Fibroblast of mammary gland (primary cell): ENCODE data around the gene NR1D1.

Experiments
- DNase-seq: peaks from one replicate; pipeline ENCODE4 v3.0.0-alpha.2; 2010; ENCODE audit warnings: low read depth
- H3K4me3 ChIP-seq: 2 replicates; pipeline ENCODE4 v1.5.1; 2011; ENCODE audit warnings: low read depth, mild to moderate bottlenecking, low read length, moderate library complexity; ENCODE audit not compliant: control insufficient read depth
- CTCF ChIP-seq: conservative IDR thresholded peaks from 2 replicates; pipeline ENCODE4 v1.5.1; 2011; ENCODE audit warnings: low read depth, low read length, inconsistent platforms; ENCODE audit not compliant: control insufficient read depth, insufficient read depth

The NR1D1 gene

DNA sequence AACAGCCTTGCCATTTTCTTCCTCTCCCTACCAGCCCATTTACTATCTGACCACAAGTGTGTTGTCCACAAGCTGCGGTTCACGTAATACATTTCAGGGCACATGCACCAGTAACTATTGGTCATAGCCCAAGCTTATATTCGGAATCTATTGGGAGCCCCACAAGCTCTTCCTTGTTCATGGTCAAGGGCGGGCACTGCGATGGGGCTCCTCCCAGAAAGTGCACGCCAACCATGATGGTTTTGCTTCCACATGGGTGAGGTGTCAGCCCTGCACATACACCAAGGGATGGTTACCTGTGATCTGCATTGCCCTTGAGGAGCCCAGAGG, 25.6 kb downstream of the NR1D1 start:
- TF ChIP-seq CTCF: no peak
- no peak overlapping the region for H3K4me3 ChIP-seq
- DNase-seq: peak; percentile 60

DNA sequence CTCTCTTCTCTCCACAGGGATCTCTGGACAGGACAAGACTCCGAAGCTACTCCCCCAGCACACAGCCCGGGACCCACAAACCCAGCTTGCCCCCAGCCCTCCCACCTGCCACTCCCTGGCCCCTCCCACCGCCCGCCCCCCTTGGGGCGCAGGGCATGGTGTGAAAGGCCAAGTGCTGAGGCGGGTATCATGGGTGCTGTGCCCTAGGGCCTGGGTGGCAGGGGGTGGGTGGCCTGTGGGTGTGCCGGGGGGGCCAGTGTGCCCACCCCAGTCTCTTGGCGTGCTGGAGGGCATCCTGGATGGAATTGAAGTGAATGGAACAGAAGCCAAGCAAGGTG, 26.2 kb downstream of the NR1D1 start:
- TF ChIP-seq CTCF: no peak
- no peak for DNase-seq
- H3K4me3 ChIP-seq: no peak overlapping the region

DNA sequence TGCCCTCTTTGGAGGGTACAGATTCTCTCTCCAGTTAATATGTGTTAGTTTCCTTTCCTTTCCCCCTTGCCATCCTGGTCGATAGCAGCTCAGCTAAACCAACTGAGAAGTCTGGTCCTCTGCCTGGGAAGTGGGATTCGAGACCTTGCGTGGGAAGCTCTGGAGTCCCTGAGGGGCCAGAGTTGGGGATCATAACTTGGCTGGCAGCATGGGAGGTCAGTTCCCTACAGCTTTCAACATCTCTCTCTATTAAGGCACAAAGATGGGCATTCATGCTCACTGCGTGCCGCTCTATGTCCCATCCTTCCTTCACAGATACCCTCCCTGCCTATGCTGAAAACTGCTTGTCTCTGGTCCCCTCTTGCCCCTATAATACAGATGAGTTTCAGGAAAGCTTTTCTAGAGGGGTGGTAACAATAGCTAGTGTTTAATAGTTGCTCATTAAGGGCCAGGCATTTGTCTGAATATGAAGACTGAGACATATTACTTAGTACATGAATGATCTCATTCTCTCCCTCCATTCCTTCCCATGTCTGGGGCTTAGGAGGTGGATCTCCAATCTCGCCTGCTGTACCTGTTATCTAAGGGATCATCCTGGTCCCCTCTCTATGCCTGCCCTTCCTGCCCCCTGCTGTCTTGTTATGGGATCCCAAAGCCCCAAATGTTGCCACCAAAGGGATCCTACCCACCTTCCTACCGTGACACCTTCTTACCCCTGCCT, 26.8 kb downstream of the NR1D1 start:
- TF ChIP-seq CTCF: no peak
- H3K4me3 ChIP-seq: no peak overlapping the region
- no peak for DNase-seq

- no peak for TF ChIP-seq CTCF
- H3K4me3 ChIP-seq: no peak overlapping the region
- DNase-seq: no peak
These were observed 27.5 kb downstream of the NR1D1 start for GRCh38 chr17:40072735-40073346.

DNA sequence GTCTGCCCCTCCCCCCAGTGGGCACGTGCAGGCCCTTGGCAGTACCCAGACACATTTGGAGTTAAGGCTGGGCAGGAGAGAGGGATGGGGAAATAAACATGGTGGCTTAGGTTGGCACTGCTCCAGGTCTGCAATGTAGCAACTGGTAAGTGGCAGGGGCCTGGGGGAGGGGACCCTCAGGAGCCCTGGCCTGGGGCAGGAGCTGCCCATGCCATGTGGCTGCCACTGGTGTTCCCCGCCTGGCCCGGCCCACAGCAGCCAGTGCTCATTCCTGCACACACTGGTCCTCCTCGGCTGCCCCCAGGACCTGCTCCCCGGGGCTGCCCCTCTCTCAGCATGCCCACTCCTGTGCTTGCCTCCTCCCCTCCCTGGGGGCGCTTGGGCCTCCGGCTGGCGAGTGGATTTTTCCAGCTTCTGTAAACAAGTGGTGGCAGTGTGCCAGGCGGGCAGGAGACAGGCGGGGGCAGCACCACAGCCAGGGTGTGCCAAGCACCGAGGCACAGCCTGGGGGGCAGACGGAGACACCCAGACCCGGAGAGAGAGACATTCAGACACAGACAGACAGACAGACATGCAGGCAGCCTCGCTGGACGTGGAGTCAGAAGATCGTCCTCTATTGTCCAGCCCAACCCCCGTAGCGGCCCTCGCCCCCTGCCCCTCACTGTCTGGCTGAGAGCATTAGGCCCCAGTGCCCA, 28.2 kb downstream of the NR1D1 start:
- no peak for DNase-seq
- H3K4me3 ChIP-seq: no peak overlapping the region
- no peak for TF ChIP-seq CTCF

GRCh38 chr17:40071313-40072039, 28.9 kb downstream of the NR1D1 start:
- no peak for DNase-seq
- no peak for TF ChIP-seq CTCF
- H3K4me3 ChIP-seq: no peak overlapping the region
